ENCODE data around the gene CLPTM1.

CLPTM1 gene

DNA sequence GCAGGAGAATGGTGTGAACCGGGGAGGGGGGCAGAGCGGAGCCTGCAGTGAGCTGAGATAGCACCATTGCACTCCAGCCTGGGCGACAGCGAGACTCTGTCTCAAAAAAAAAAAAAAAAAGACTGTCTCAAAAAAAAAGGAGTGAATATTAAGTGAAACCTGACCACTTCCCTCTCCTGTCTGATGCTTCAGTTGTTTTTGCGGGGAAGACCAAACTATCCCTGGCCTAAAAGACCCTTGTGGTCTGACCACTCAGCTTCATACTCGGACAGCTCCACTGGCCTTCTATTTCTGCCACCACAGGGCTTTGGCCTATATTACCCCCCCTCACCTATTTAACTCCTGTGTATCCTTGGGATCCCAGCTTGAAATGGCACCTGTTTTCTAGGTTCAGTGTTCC, 85.9 kb downstream of the CLPTM1 start:
- H3K4me3 ChIP-seq (ENCODE audit: low read depth in 1 of 2, low read length in 2 of 2) = no peak overlapping the region
- no peak overlapping the region for H3K9ac ChIP-seq (ENCODE audit: low read length)
- H3K36me3 ChIP-seq (ENCODE audit: insufficient read depth, low read length) = peaks cover 38% of the 10 kb centered on the region
- H3K27ac ChIP-seq (ENCODE audit: low read depth, low read length) = no peak overlapping the region
- H3K4me1 ChIP-seq (ENCODE audit: insufficient read depth, low read length) = peaks cover 23% of the 10 kb centered on the region
- H3K9me3 ChIP-seq (ENCODE audit: low read length) = no peaks in the 10 kb centered on the region
- H3K27me3 ChIP-seq (ENCODE audit: control insufficient read depth in 1 of 2, insufficient read depth in 2 of 2, low read length in 2 of 2) = no peaks in the 10 kb centered on the region
